Measurements from ENCODE around the gene PCYT2. TPM values are rescaled to one million over a fixed set of nuclear protein-coding genes. Genes with fewer than 3 reads are reported as not detected.

PCYT2 gene
- 10 to 100 TPM; 39.3 to 44.5 TPM for total RNA-seq

GRCh38 chr17:81911277-81911961 is at the start of gene PCYT2:
TSS of gene PCYT2 (minus strand) at chr17:81911399. CDS start at chr17:81911355, 44 bp downstream.
- Mint-ChIP-seq H3K4me1 (peaks cover 10% of the 10 kb centered on the region), H3K36me3 (peaks cover 5% of the 10 kb centered on the region), H3K4me3 (peak within 1 kb of the TSS; percentile 87), H3K27me3 (no peaks in the 10 kb centered on the region), H3K9me3 (no peaks in the 10 kb centered on the region), H3K27ac (no peak within 1 kb of the TSS)
- DNase-seq (peak; percentile 92), ATAC-seq (ENCODE audit: low read depth) (peak; percentile 88)
- POLR2A ChIA-PET = interaction anchor here (0.5 to 1.5 kb wide), 4 partner anchors 14 to 63 kb away, joined by 3 to 5 read pairs (median 4); no protein-coding TSS in a partner anchor

GRCh38 chr17:81960130-81960958 is 49.1 kb upstream of the PCYT2 start:
- POLR2A ChIA-PET = interaction anchor here (0.7 to 3.3 kb wide), 3 partner anchors 7 to 61 kb away, joined by 3 to 39 read pairs (median 6); partner anchors contain the start of genes CENPX and LRRC45
- peaks cover 42% of the 10 kb centered on the region for H3K27me3 Mint-ChIP-seq
- no peak for DNase-seq
- no peaks in the 10 kb centered on the region for H3K4me1 Mint-ChIP-seq
- H3K9me3 Mint-ChIP-seq = no peaks in the 10 kb centered on the region
- no peaks in the 10 kb centered on the region for H3K36me3 Mint-ChIP-seq
- H3K4me3 Mint-ChIP-seq = no peak overlapping the region
- no peak for ATAC-seq (ENCODE audit: low read depth)
- H3K27ac Mint-ChIP-seq = no peak overlapping the region

GRCh38 chr17:81959362-81960129 is 48.3 kb upstream of the PCYT2 start:
- POLR2A ChIA-PET = interaction anchor here (0.7 to 3.3 kb wide), 4 partner anchors 8 to 62 kb away, joined by 3 to 39 read pairs (median 4); partner anchors contain the start of genes ASPSCR1, CENPX and LRRC45
- DNase-seq (peak; percentile 93), ATAC-seq (ENCODE audit: low read depth) (peak; percentile 95)
- Mint-ChIP-seq H3K4me3 (no peak overlapping the region), H3K4me1 (no peaks in the 10 kb centered on the region), H3K9me3 (no peaks in the 10 kb centered on the region), H3K36me3 (no peaks in the 10 kb centered on the region), H3K27me3 (peaks cover 40% of the 10 kb centered on the region), H3K27ac (no peak overlapping the region)

- peak overlapping the region; percentile 40 for H3K4me3 Mint-ChIP-seq
- H3K36me3 Mint-ChIP-seq = no peaks in the 10 kb centered on the region
- POLR2A ChIA-PET = interaction anchor here (0.9 to 3.3 kb wide), 4 partner anchors 9 to 79 kb away, joined by 3 to 39 read pairs (median 5); partner anchors contain the start of genes ASPSCR1, CENPX, DCXR and LRRC45
- no peak overlapping the region for H3K27ac Mint-ChIP-seq
- H3K9me3 Mint-ChIP-seq = no peaks in the 10 kb centered on the region
- no peaks in the 10 kb centered on the region for H3K4me1 Mint-ChIP-seq
- DNase-seq (no peak), ATAC-seq (ENCODE audit: low read depth) (no peak)
- peaks cover 32% of the 10 kb centered on the region for H3K27me3 Mint-ChIP-seq
Observed at GRCh38 chr17:81958633-81959342, 47.6 kb upstream of the PCYT2 start.

GRCh38 chr17:81957691-81958432 is 46.7 kb upstream of the PCYT2 start:
- Mint-ChIP-seq H3K27me3 (peaks cover 23% of the 10 kb centered on the region), H3K4me3 (no peak overlapping the region), H3K27ac (no peak overlapping the region), H3K36me3 (no peaks in the 10 kb centered on the region), H3K9me3 (no peaks in the 10 kb centered on the region), H3K4me1 (no peaks in the 10 kb centered on the region)
- DNase-seq = no peak
- POLR2A ChIA-PET = interaction anchor here (1.2 kb wide), 1 partner anchor 80 kb away, joined by 4 read pairs; the partner anchor contains the start of gene DCXR
- no peak for ATAC-seq (ENCODE audit: low read depth)

- DNase-seq = no peak
- ATAC-seq (ENCODE audit: low read depth) = no peak
Observed at GRCh38 chr17:81956607-81957589, 45.7 kb upstream of the PCYT2 start.

GRCh38 chr17:81955756-81956544 is 44.8 kb upstream of the PCYT2 start:
- DNase-seq (no peak), ATAC-seq (ENCODE audit: low read depth) (no peak)
- H3K27ac Mint-ChIP-seq = no peak overlapping the region
- POLR2A ChIA-PET = interaction anchor here (1.1 kb wide), 1 partner anchor 66 kb away, joined by 4 read pairs; the partner anchor contains the start of gene CENPX
- H3K4me3 Mint-ChIP-seq = no peak overlapping the region
- no peaks in the 10 kb centered on the region for H3K4me1 Mint-ChIP-seq
- H3K27me3 Mint-ChIP-seq = peaks cover 21% of the 10 kb centered on the region
- no peaks in the 10 kb centered on the region for H3K9me3 Mint-ChIP-seq
- no peaks in the 10 kb centered on the region for H3K36me3 Mint-ChIP-seq

More at GRCh38 chr17:81956607-81957589, 45.7 kb upstream of the PCYT2 start:
- Mint-ChIP-seq H3K27me3 (peaks cover 17% of the 10 kb centered on the region), H3K4me3 (no peak overlapping the region), H3K4me1 (no peaks in the 10 kb centered on the region), H3K9me3 (no peaks in the 10 kb centered on the region), H3K27ac (no peak overlapping the region), H3K36me3 (no peaks in the 10 kb centered on the region)
- POLR2A ChIA-PET = no interaction called here

- POLR2A ChIA-PET = interaction anchor here (1.1 kb wide), 1 partner anchor 67 kb away, joined by 4 read pairs; the partner anchor contains the start of gene CENPX
- no peaks in the 10 kb centered on the region for H3K4me1 Mint-ChIP-seq
- no peak overlapping the region for H3K27ac Mint-ChIP-seq
- no peak overlapping the region for H3K4me3 Mint-ChIP-seq
- DNase-seq = no peak
- no peak for ATAC-seq (ENCODE audit: low read depth)
- H3K9me3 Mint-ChIP-seq = no peaks in the 10 kb centered on the region
- no peaks in the 10 kb centered on the region for H3K36me3 Mint-ChIP-seq
- peaks cover 23% of the 10 kb centered on the region for H3K27me3 Mint-ChIP-seq
Observed at GRCh38 chr17:81955058-81955681, 44.0 kb upstream of the PCYT2 start.

- no peaks in the 10 kb centered on the region for H3K4me1 Mint-ChIP-seq
- H3K27me3 Mint-ChIP-seq = peaks cover 23% of the 10 kb centered on the region
- ATAC-seq (ENCODE audit: low read depth) (no peak), DNase-seq (no peak)
- no peaks in the 10 kb centered on the region for H3K9me3 Mint-ChIP-seq
- POLR2A ChIA-PET = interaction anchor here (1.1 kb wide), 1 partner anchor 68 kb away, joined by 4 read pairs; the partner anchor contains the start of gene CENPX
- no peak overlapping the region for H3K4me3 Mint-ChIP-seq
- H3K36me3 Mint-ChIP-seq = no peaks in the 10 kb centered on the region
- no peak overlapping the region for H3K27ac Mint-ChIP-seq
Observed at GRCh38 chr17:81954131-81955057, 43.2 kb upstream of the PCYT2 start.

Measured in activated naive CD8-positive, alpha-beta T cell treated with anti-CD3 and anti-CD28 coated beads, Interleukin-2, amount 10 ng/mL, durations not matched to agents 7 days and 5 days (primary cell).